Ovary (tissue), 9 donors: ENCODE results near the gene ARID1B. TPM values are rescaled to one million over a fixed set of nuclear protein-coding genes. Genes with fewer than 3 reads are reported as not detected.

Source experiments
- DNase-seq, 5 donors: peaks; one replicate each; pipeline ENCODE4 v3.0.0-alpha.2; 2019 to 2020
- H3K27ac ChIP-seq, 2 donors: fragments of 200-600 bp; one replicate each; pipeline versions ENCODE4 v1.5.1 to v1.8.0; 2019 to 2022
- H3K27me3 ChIP-seq: fragments of 200-600 bp; one replicate; pipeline ENCODE4 v1.8.0; 2022
- H3K36me3 ChIP-seq: fragments of 200-600 bp; sonication (generic); one replicate; pipeline ENCODE4 v1.5.1; 2019
- H3K4me1 ChIP-seq: one replicate; pipeline ENCODE4 v1.8.1; 2013; ENCODE audit warnings: mild to moderate bottlenecking, moderate library complexity; ENCODE audit not compliant: insufficient read depth
- H3K4me3 ChIP-seq: fragments of 200-600 bp; sonication (generic); one replicate; pipeline ENCODE4 v1.5.1; 2017
- H3K9me3 ChIP-seq, 2 donors: fragments of 200-600 bp in 1 of 2; sonication (generic) in 1 of 2; one replicate each; pipeline versions ENCODE4 v1.5.1 to v1.8.1; 2013 to 2019; ENCODE audit warnings: mild to moderate bottlenecking in 1 of 2, moderate library complexity in 1 of 2
- CTCF ChIP-seq, 3 donors: fragments of 450-650 bp in 2 of 3; fragments of 200-600 bp in 1 of 3; IDR thresholded peaks; one replicate each; pipeline versions ENCODE4 v1.5.1 to v1.8.0; 2016 to 2022; ENCODE audit warnings: antibody characterized with exemption in 3 of 3, mild to moderate bottlenecking in 1 of 3
- EP300 ChIP-seq: sonication (generic); formaldehyde crosslinking; IDR thresholded peaks from one replicate; pipeline ENCODE4 v1.6.1; 2017; ENCODE audit warnings: antibody characterized with exemption
- POLR2A ChIP-seq: fragments of 450-650 bp; IDR thresholded peaks from one replicate; pipeline ENCODE4 v1.6.1; 2017; ENCODE audit warnings: antibody characterized with exemption, mild to moderate bottlenecking, moderate library complexity
- WGBS, 3 donors: extraction: QIAGEN DNeasy Blood & Tissue Kit in 1 of 3; methylation state at CpG; one replicate each; pipeline versions ENCODE4 v1.1.5 to v1.1.7; 2013 to 2017; 5-methylcytosine and 5-hydroxymethylcytosine counted together
- intact Hi-C, 4 donors: fragments of 100-400 bp; cut with DNase I; formaldehyde crosslinking; loops; one replicate each; pipeline versions ENCODE4 v1.11.0 to v1.15.1; 2022 to 2023
- polyA plus RNA-seq, 2 donors: library from polyadenylated mRNA; stranded (reverse); fragments of 200-250 nt in 1 of 2; fragments of 350-450 nt in 1 of 2; fragmentation: Illumina TruSeq in 1 of 2; extraction: RNeasy Lipid Tissue Mini Kit (QIAGEN cat#74804) in 1 of 2; gene quantifications; one replicate each; pipeline ENCODE4 v1.2.3, GENCODE V29; 2013 to 2014
- total RNA-seq, 7 donors: library from RNA; depleted of rRNA in 2 of 7; stranded (reverse); fragments of >200 nt in 2 of 7; fragmentation: NEBNext Ultra II Directional in 3 of 7; extraction: Animal tissue kit (Norgen Biotek cat#: 25700) in 3 of 7; gene quantifications; one replicate each; pipeline versions ENCODE4 v1.1.0 to v1.2.4, GENCODE V29; 2016 to 2023
- donor health status: DM: no; HTN: no; CAD: no; lungs with moderate emphysema.
- donor health status: DM: no; HTN: no; CAD: no.
- donor health status: Bipolar disorder and iron deficiency.
- donor health status: DM: yes; HTN: yes; CAD: no.
- donor health status: DM: no; HTN: no; CAD: no.
- donor health status: DM: yes; HTN: yes; CAD: no.

ARID1B gene
- total and polyA plus RNA-seq, 9 donors = 33.2 to 144 (median 105) TPM

- no peaks in the 10 kb centered on the region for H3K36me3 ChIP-seq
- intact Hi-C loops = no loop called here
- TF ChIP-seq CTCF (IDR thresholded peaks at IDR 0.05) (no peak), POLR2A (no peak), EP300 (no peak)
- H3K4me3 ChIP-seq = no peak overlapping the region
- H3K9me3 ChIP-seq = no peaks in the 10 kb centered on the region
- DNase-seq = no peak
- 85 to 92% (median 91%) methylated on average over 7 of the region's 7 CpGs for WGBS, 3 donors
- no peaks in the 10 kb centered on the region for H3K27me3 ChIP-seq
- no peak overlapping the region for H3K27ac ChIP-seq
- no peaks in the 10 kb centered on the region for H3K4me1 ChIP-seq
Measured at GRCh38 chr6:156735751-156736150, 41.4 kb upstream of the ARID1B start.

DNA sequence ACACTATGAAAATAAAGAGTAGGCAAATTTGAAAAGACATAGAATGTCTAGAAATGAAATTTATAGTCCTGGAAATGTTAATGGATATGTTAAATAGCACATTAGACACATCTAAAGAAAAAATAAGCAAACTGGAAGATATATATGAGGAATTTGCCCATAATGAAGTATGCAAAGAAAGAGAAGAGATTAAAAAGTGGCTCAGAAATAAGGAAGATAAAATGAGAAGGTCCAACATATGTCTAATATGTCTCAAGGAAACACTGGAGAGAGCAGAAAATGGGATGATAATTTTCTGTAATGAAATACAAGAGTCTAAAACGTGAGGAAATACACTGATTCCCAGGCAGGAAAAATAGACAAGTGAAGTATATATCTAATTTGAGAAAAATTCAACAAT, 36.6 kb upstream of the ARID1B start:
- intact Hi-C loops = no loop called here
- H3K27me3 ChIP-seq = no peaks in the 10 kb centered on the region
- H3K4me3 ChIP-seq = no peak overlapping the region
- TF ChIP-seq CTCF (IDR thresholded peaks at IDR 0.05) = no peak
- H3K9me3 ChIP-seq = peaks cover 0 to 3% of the 10 kb centered on the region in 2 donors
- H3K27ac ChIP-seq = no peak overlapping the region
- no peaks in the 10 kb centered on the region for H3K36me3 ChIP-seq
- 64 to 71% (median 64%) methylated on average over 1 of the region's 1 CpG for WGBS, 3 donors
- no peak for DNase-seq
- no peaks in the 10 kb centered on the region for H3K4me1 ChIP-seq

- no peak for DNase-seq
- Histone ChIP-seq H3K27ac (no peak overlapping the region), H3K9me3 (peaks cover 0 to 3% of the 10 kb centered on the region in 2 donors), H3K36me3 (no peaks in the 10 kb centered on the region), H3K4me3 (no peak overlapping the region), H3K4me1 (no peaks in the 10 kb centered on the region), H3K27me3 (no peaks in the 10 kb centered on the region)
- intact Hi-C loops = no loop called here
- TF ChIP-seq POLR2A = no peak
- no peak for TF ChIP-seq CTCF (IDR thresholded peaks at IDR 0.05)
- TF ChIP-seq EP300 = no peak
- 95 to 97% (median 96%) methylated on average over 3 of the region's 3 CpGs for WGBS, 3 donors
Measured at GRCh38 chr6:156741287-156742073, 35.7 kb upstream of the ARID1B start.

GRCh38 chr6:156747715-156748114, 29.5 kb upstream of the ARID1B start:
- intact Hi-C loops = no loop called here
- TF ChIP-seq CTCF (IDR thresholded peaks at IDR 0.05) = no peak
- no peak for TF ChIP-seq POLR2A
- TF ChIP-seq EP300 = no peak
- DNase-seq = no peak
- Histone ChIP-seq H3K4me1 (peaks cover 6% of the 10 kb centered on the region), H3K27ac (no peak overlapping the region), H3K36me3 (no peaks in the 10 kb centered on the region), H3K27me3 (no peaks in the 10 kb centered on the region), H3K4me3 (no peak overlapping the region), H3K9me3 (no peaks in the 10 kb centered on the region)
- WGBS, 3 donors = 64 to 76% (median 73%) methylated on average over 3 of the region's 3 CpGs
